HUDEP-2 (cell line): ENCODE results near the gene IL9R.
"Not testable (repeated sequence)": the region's sequence is repeated elsewhere in the genome, so short reads cannot be mapped to it uniquely, and the experiment has no call there.

Experiments
- DNase-seq, 76 experiments: peaks; one replicate each; lab custom pipeline; 2025; ENCODE audit not compliant: unreplicated experiment in 76 of 76; lab: John Stamatoyannopoulos, UW

The IL9R gene

GRCh38 chrX:156029296-156029695 is 31.8 kb downstream of the IL9R start:
- DNase-seq = not testable (repeated sequence)

DNA sequence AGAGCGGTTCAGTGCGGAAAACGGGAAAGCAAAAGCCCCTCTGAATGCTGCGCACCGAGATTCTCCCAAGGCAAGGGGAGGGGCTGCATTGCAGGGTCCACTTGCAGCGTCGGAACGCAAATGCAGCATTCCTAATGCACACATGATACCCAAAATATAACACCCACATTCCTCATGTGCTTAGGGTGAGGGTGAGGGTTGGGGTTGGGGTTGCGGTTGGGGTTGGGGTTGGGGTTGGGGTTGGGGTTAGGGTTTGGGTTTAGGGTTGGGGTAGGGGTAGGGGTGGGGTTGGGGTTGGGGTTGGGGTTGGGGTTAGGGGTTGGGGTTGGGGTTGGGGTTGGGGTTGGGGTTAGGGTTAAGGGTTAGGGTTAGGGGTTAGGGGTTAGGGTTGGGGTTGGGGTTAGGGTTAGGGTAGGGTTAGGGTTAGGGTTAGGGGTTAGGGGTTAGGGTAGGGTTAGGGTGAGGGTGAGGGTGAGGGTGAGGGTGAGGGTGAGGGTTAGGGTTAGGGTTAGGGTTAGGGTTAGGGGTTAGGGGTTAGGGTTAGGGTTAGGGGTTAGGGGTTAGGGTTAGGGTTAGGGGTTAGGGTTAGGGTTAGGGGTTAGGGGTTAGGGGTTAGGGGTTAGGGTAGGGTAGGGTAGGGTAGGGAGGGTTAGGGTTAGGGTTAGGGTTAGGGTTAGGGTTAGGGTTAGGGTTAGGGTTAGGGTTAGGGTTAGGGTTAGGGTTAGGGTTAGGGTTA is 32.4 kb downstream of the IL9R start:
- DNase-seq = not testable (repeated sequence)

DNA sequence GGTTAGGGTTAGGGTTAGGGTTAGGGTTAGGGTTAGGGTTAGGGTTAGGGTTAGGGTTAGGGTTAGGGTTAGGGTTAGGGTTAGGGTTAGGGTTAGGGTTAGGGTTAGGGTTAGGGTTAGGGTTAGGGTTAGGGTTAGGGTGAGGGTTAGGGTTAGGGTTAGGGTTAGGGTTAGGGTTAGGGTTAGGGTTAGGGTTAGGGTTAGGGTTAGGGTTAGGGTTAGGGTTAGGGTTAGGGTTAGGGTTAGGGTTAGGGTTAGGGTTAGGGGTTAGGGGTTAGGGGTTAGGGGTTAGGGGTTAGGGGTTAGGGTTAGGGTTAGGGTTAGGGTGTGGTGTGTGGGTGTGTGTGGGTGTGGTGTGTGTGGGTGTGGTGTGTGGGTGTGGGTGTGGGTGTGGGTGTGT is 33.0 kb downstream of the IL9R start:
- DNase-seq = not testable (repeated sequence)
